Measurements from ENCODE around the gene COL6A5. TPM values are rescaled to one million over a fixed set of nuclear protein-coding genes. Genes with fewer than 3 reads are reported as not detected.

The COL6A5 gene
- polyA plus RNA-seq, 1 of the 3 experiments (the other 2 are of a cell fraction): not detected

DNA sequence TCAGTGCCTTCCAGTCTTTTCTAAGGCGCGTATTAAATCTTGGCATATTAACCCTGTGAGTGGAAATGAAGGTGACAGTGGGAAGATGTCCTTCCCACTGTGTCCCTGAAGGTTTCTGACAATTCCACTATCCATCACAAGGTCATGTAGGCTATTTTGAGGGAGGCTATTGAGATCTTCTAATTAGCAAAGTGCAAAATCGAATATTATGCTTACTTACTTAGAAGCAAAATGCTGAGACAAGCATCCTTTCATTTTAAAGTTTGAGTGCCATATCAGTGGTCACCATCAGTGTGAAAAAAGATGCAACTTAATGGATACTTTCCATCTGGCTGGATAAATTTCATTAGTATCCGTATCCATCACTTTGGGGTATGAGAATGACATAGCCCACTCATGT, 77.6 kb downstream of the COL6A5 start (continued):
- TF ChIP-seq, protein P1, sequence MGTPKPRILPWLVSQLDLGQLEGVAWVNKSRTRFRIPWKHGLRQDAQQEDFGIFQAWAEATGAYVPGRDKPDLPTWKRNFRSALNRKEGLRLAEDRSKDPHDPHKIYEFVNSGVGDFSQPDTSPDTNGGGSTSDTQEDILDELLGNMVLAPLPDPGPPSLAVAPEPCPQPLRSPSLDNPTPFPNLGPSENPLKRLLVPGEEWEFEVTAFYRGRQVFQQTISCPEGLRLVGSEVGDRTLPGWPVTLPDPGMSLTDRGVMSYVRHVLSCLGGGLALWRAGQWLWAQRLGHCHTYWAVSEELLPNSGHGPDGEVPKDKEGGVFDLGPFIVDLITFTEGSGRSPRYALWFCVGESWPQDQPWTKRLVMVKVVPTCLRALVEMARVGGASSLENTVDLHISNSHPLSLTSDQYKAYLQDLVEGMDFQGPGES (IDR thresholded peaks at IDR 0.05; ENCODE audit: low read depth, low read length): no peak
- TF ChIP-seq, protein P2, sequence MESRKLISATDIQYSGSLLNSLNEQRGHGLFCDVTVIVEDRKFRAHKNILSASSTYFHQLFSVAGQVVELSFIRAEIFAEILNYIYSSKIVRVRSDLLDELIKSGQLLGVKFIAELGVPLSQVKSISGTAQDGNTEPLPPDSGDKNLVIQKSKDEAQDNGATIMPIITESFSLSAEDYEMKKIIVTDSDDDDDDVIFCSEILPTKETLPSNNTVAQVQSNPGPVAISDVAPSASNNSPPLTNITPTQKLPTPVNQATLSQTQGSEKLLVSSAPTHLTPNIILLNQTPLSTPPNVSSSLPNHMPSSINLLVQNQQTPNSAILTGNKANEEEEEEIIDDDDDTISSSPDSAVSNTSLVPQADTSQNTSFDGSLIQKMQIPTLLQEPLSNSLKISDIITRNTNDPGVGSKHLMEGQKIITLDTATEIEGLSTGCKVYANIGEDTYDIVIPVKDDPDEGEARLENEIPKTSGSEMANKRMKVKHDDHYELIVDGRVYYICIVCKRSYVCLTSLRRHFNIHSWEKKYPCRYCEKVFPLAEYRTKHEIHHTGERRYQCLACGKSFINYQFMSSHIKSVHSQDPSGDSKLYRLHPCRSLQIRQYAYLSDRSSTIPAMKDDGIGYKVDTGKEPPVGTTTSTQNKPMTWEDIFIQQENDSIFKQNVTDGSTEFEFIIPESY (IDR thresholded peaks at IDR 0.05; ENCODE audit: borderline replicate concordance, low read depth): no peak
- no peak for TF ChIP-seq MXI1 (IDR thresholded peaks at IDR 0.05; ENCODE audit: low read depth, low read length)
- TF ChIP-seq SMC3 (IDR thresholded peaks at IDR 0.05; ENCODE audit: low read depth, low read length): no peak
- TF ChIP-seq FOXJ3 (CRISPR knock-in tag; IDR thresholded peaks at IDR 0.05): no peak
- TF ChIP-seq RFX5 (IDR thresholded peaks at IDR 0.05; ENCODE audit: low read length): no peak
- TF ChIP-seq NFIC (IDR thresholded peaks at IDR 0.05; ENCODE audit: borderline replicate concordance): no peak

- Histone ChIP-seq H3F3A (replicated peaks; ENCODE audit: insufficient read depth) (no peaks in the 10 kb centered on the region), H3K27me3 (ENCODE audit: insufficient read depth) (no peaks in the 10 kb centered on the region), H3K4me1 (ENCODE audit: control insufficient read depth in 1 of 2, insufficient read depth in 2 of 2, low read depth in 1 of 2, low read length in 1 of 2) (no peaks in the 10 kb centered on the region; a peak in 1 of 4 replicates), H3K27ac (ENCODE audit: low read depth in 2 of 2, low read length in 1 of 2) (no peak overlapping the region), H3K36me3 (replicated peaks in 1 of 2; ENCODE audit: control insufficient read depth in 1 of 2, insufficient read depth in 2 of 2, low read length in 1 of 2) (no peaks in the 10 kb centered on the region), H2AFZ (ENCODE audit: low read depth) (no peak overlapping the region), H4K20me1 (ENCODE audit: insufficient read depth) (no peaks in the 10 kb centered on the region), H3K79me2 (ENCODE audit: insufficient read depth) (no peaks in the 10 kb centered on the region), H3K9me2 (no peaks in the 10 kb centered on the region), H3K9ac (no peak overlapping the region), H3K9me3 (no peaks in the 10 kb centered on the region), H3K4me3 (ENCODE audit: low read depth in 2 of 2, low read length in 1 of 2) (no peak overlapping the region), H3K4me2 (no peak overlapping the region)
- 21% methylated on average over 5 of the region's 5 CpGs for WGBS (ENCODE audit: low lambda C conversion rate)
- DNase-seq: no peak
- TF ChIP-seq PBX3 (IDR thresholded peaks at IDR 0.05): no peak
- no peak for TF ChIP-seq TCF12 (IDR thresholded peaks at IDR 0.05)
- TF ChIP-seq JUND (IDR thresholded peaks at IDR 0.05): no peak
- TF ChIP-seq FOXM1 (IDR thresholded peaks at IDR 0.05; ENCODE audit: low read depth): no peak
- no peak for TF ChIP-seq SMC3 (IDR thresholded peaks at IDR 0.05; ENCODE audit: low read depth, low read length)
- no peak for TF ChIP-seq EP300 (IDR thresholded peaks at IDR 0.05; ENCODE audit: borderline replicate concordance in 1 of 2, low read depth in 1 of 2, low read length in 1 of 2)
- TF ChIP-seq NRF1 (IDR thresholded peaks at IDR 0.05; ENCODE audit: low read depth, low read length): no peak
- TF ChIP-seq POLR2AphosphoS5 (IDR thresholded peaks at IDR 0.05; ENCODE audit: low read depth, low read length): no peak
- no peak for TF ChIP-seq ELF1 (IDR thresholded peaks at IDR 0.05)
- TF ChIP-seq REST (IDR thresholded peaks at IDR 0.05; ENCODE audit: low read depth, low read length): no peak
- TF ChIP-seq CTCF (IDR thresholded peaks at IDR 0.05): no peak
- no peak for TF ChIP-seq MAX (IDR thresholded peaks at IDR 0.05; ENCODE audit: low read depth)
- no peak for TF ChIP-seq EZH2phosphoT487 (IDR thresholded peaks at IDR 0.05; ENCODE audit: borderline replicate concordance, low read depth)
- TF ChIP-seq GABPA (IDR thresholded peaks at IDR 0.05; ENCODE audit: low read depth): no peak
- TF ChIP-seq CHD2 (IDR thresholded peaks at IDR 0.05; ENCODE audit: low read length, partially characterized antibody): no peak
- CTCF ChIA-PET: no interaction called here
- POLR2A ChIA-PET: no interaction called here
These were observed 79.4 kb downstream of the COL6A5 start for GRCh38 chr3:130424837-130425236.

Data from SK-N-SH (cell line).